Measurements from ENCODE around the gene DNHD1.

DNA sequence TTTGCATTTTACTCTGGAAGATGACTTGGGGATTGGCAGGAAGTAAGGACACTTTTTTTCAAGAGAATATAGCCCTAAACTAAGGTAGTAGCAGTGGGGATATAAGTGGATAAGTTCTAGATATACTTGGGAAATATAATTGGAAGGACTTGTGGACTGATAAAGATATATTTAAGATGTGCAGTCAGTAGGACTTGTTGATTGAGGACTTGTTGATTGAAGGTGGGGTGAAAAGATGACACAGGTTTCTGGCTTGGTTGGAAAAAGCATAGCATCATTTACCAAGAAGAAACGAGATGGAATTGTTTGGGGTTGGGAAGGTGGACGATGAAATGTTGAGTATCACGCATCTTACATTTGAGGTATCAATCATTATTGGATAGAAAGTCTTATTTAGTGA, 116.4 kb downstream of the DNHD1 start:
- TF ChIP-seq, protein P1, sequence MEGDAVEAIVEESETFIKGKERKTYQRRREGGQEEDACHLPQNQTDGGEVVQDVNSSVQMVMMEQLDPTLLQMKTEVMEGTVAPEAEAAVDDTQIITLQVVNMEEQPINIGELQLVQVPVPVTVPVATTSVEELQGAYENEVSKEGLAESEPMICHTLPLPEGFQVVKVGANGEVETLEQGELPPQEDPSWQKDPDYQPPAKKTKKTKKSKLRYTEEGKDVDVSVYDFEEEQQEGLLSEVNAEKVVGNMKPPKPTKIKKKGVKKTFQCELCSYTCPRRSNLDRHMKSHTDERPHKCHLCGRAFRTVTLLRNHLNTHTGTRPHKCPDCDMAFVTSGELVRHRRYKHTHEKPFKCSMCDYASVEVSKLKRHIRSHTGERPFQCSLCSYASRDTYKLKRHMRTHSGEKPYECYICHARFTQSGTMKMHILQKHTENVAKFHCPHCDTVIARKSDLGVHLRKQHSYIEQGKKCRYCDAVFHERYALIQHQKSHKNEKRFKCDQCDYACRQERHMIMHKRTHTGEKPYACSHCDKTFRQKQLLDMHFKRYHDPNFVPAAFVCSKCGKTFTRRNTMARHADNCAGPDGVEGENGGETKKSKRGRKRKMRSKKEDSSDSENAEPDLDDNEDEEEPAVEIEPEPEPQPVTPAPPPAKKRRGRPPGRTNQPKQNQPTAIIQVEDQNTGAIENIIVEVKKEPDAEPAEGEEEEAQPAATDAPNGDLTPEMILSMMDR (IDR thresholded peaks at IDR 0.05): no peak
- no peak for TF ChIP-seq POLR2A (IDR thresholded peaks at IDR 0.05)
